Activated naive CD4-positive, alpha-beta T cell treated with anti-CD3 and anti-CD28 coated beads, Interleukin-2, amount 50 U/mL, for 16 hours (primary cell): ENCODE data around the gene ACP4.
"Not testable (repeated sequence)": the region's sequence is repeated elsewhere in the genome, so short reads cannot be mapped to it uniquely, and the experiment has no call there.

Experiments
- DNase-seq: peaks from one replicate; pipeline ENCODE4 v3.0.0-alpha.2; 2020

ACP4 gene, protein sequence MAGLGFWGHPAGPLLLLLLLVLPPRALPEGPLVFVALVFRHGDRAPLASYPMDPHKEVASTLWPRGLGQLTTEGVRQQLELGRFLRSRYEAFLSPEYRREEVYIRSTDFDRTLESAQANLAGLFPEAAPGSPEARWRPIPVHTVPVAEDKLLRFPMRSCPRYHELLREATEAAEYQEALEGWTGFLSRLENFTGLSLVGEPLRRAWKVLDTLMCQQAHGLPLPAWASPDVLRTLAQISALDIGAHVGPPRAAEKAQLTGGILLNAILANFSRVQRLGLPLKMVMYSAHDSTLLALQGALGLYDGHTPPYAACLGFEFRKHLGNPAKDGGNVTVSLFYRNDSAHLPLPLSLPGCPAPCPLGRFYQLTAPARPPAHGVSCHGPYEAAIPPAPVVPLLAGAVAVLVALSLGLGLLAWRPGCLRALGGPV

GRCh38 chr19:50790396-50790795 is at the start of gene ACP4:
Gene ACP4, plus strand, starts transcription at chr19:50790415. Its CDS starts 0 bp downstream, at chr19:50790415.
- no peak for DNase-seq

GRCh38 chr19:50741179-50741933 is 48.9 kb upstream of the ACP4 start:
- DNase-seq, result no peak

DNA sequence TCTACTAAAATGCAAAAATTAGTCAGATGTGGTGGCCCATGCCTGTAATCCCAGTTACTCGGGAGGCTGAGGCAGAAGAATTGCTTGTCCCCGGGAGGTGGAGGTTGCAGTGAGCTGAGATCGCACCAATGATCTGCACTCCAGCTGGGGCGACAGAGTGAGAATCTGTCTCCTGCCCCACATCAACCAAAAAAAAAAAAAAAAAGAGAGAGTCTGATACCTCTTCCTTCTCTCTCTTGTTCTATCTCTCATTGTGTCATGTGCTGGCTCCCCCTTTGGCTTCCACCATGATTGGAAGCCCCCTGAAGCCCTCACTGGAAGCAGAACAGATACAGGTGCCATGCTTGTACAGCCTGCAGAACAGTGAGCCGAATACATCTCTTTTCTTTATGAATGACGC is 46.7 kb upstream of the ACP4 start:
- no peak for DNase-seq

DNA sequence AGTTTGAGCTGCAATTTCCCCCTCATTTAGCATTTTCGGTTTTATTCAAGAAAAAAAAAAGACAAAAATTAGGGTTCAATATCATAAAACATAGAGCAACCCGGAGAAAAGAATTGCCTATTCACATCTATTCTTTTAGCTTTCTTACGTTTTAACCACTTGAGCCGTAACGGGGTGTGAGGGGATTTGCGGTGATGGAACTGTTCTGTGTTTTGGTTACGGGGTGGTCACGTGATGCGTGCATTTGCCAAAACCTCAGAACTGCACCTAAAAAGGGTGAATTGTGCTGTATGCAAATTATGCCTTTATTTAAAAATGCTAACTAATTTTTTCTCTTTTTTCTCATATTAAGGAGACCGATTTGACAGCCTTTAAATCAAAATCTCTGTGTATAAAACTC is 45.0 kb upstream of the ACP4 start:
- no peak for DNase-seq

- not testable (repeated sequence) for DNase-seq
Measured at GRCh38 chr19:50747141-50747540, 43.1 kb upstream of the ACP4 start.

GRCh38 chr19:50749490-50749889 is 40.7 kb upstream of the ACP4 start:
- DNase-seq, result no peak

- no peak for DNase-seq
Measured at GRCh38 chr19:50750010-50750409, 40.2 kb upstream of the ACP4 start.

DNA sequence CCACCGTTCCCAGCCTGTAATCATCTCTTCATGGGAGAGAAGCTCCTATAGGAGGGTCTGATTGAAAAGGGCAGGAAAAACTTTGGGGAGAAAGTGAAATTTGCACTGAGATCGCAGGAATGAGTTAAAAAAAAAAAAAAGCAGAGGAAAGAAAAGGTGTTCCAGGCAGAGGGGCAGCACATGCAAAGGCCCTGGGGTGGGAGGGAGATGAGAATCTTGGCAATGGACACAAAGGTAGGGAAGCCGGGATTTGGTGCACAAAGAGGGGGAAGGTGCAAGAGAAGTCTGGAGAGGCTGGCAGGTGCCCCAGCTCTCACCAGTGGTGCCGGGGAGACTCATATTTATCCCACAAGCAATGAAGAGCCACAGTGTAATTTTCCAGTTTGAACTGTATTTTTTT is 36.3 kb upstream of the ACP4 start:
- DNase-seq, result no peak

- DNase-seq, result not testable (repeated sequence)
Measured at GRCh38 chr19:50756244-50756643, 34.0 kb upstream of the ACP4 start.

DNA sequence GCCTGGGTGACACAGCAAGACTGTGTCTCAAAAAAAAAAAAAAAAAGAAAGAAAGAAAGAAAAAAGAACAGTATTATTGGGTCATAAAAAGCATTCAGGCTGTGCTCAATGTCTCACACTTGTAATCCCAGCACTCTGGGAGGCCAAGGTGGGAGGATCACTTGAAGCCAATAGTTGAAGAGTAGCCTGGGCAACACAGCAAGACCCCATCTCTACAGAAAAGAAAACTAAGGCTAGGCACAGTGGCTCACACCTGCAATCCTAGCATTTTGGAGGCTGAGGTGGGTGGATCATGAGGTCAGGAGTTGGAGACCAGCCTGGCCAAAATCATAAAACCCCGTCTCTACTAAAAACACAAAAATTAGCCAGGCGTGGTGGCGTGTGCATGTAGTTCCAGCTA is 32.6 kb upstream of the ACP4 start:
- not testable (repeated sequence) for DNase-seq

- DNase-seq, result not testable (repeated sequence)
Measured at GRCh38 chr19:50759076-50759475, 31.1 kb upstream of the ACP4 start.

DNA sequence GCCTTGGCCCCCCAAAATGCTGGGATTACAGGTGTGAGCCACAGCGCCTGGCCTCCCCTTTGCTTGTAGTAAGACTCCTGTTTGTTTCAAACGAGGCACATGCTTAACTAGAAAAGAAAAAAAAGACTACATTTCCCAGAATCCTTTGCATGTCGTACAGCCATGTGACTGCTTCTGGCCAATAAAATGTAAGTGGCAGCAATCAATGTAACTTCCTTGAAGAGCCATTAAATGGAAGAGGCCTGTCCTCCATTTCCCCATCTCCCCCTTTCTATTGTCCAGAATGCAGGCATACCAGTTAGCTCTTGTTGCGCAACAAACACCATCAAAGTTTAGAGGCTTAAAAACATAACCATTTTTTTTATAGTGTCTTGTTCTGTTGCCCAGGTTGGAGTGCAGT is 30.3 kb upstream of the ACP4 start:
- DNase-seq, result no peak

- not testable (repeated sequence) for DNase-seq
Measured at GRCh38 chr19:50761501-50761900, 28.7 kb upstream of the ACP4 start.

- DNase-seq, result not testable (repeated sequence)
Measured at GRCh38 chr19:50763521-50763920, 26.7 kb upstream of the ACP4 start.

DNA sequence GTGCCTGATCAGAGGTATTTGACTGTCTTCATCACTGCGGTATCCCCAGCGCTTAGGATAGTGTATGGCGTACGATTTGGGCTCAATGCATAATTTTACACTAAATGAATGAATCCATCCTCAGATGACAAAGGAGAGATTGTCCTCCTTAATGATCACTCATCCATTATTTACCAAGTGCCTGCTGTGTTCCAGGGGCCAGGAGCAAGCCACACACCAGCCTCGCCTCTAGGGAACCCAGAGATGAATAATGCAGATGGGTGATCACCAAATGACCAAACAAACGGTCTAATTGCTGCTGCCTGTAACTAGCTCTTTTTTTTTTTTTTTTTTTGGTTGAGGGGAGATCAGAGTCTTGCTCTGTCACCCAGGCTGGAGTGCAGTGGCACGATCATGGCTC is 25.8 kb upstream of the ACP4 start:
- no peak for DNase-seq

DNA sequence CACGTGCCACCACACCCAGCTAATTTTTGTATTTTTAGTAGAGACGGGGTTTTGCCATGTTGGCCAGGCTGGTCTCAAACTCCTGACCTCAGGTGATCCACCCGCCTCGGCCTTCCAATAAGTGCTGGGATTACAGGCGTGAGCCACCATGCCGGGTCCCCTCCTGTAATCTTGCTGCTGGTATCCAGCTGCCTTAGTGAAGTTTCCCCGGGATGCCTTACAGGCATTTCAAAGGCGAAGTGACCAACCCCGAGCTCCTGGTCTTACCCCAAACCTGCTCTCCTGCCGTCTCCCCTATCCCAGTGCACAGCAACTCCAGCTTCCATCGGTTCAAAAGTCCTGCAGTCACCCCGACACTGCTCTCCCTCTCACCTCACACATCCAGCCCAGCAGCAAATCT is 23.5 kb upstream of the ACP4 start:
- not testable (repeated sequence) for DNase-seq

DNA sequence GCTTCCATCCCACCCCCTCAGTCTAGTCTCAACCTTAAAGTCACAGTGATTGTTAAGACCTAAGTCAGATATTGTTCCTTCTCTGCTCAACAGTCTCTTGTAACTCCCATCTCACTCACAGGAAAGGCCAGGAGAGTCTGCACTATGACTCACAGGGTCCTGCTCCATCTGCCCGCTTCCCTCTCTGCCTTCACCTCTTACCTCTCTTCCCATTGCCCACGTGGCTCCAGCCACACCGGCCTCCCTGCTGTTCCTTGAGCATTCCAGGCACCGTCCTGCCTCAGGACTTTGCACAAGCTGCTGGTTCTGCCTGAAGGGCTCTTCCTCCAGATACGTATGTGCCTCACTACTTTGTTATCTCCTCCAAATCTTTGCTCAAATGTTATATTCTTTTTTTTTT is 23.0 kb upstream of the ACP4 start:
- not testable (repeated sequence) for DNase-seq

GRCh38 chr19:50768277-50768676 is 21.9 kb upstream of the ACP4 start:
- DNase-seq, result no peak

- DNase-seq, result not testable (repeated sequence)
Measured at GRCh38 chr19:50770164-50770563, 20.1 kb upstream of the ACP4 start, which contains the start of gene GPR32. Gene GPR32, plus strand, starts transcription at chr19:50770464. Its CDS starts 137 bp downstream, at chr19:50770601.

DNA sequence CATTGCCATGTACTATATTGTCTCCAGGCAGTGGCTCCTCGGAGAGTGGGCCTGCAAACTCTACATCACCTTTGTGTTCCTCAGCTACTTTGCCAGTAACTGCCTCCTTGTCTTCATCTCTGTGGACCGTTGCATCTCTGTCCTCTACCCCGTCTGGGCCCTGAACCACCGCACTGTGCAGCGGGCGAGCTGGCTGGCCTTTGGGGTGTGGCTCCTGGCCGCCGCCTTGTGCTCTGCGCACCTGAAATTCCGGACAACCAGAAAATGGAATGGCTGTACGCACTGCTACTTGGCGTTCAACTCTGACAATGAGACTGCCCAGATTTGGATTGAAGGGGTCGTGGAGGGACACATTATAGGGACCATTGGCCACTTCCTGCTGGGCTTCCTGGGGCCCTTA is 19.3 kb upstream of the ACP4 start:
- no peak for DNase-seq

DNA sequence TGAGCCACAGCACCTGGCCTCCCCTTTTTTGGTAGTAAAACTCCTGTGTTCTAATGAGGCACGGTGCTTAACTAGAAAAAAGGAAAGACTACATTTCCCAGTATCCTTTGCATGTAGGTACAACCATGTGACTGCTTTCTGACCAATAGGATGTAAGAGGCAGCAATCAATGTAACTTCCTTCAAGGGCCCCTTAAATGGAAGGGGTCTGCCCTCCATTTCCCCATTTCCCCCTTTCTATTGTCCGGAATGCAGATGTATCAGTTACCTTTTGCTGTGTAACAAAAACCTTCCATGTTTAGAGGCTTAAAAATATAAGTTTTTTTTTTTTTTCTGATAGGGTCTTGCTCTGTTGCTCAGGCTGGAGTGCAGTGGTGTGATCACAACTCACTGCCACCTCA is 17.7 kb upstream of the ACP4 start:
- DNase-seq, result no peak

DNA sequence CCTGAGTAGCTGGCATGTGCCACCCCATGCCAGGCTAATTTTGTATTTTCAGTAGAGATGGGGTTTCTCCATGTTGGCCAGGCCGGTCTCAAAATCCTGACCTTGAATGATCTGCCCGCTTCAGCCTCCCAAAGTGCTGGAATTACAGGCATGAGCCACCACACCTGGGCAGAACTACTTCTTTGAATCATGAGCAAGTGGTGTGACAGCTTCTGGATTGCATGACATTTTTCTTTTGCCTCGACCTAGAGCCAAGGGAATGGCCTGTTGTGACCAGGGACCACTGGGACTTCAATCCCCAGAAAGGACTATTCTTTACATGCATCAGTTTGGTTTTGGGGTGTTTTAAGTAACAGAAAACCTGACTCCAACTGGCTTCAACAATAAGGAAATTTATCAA is 17.3 kb upstream of the ACP4 start:
- not testable (repeated sequence) for DNase-seq

GRCh38 chr19:50773454-50773853 is 16.8 kb upstream of the ACP4 start:
- DNase-seq, result not testable (repeated sequence)

- DNase-seq, result no peak
Measured at GRCh38 chr19:50776131-50776530, 14.1 kb upstream of the ACP4 start.
